Ovary (tissue), 3 donors: Measurements from ENCODE around the gene LPCAT3.

Experiments
- POLR2A ChIP-seq: fragments of 450-650 bp; IDR thresholded peaks from one replicate; pipeline ENCODE4 v1.6.1; 2017; ENCODE audit warnings: antibody characterized with exemption, mild to moderate bottlenecking, moderate library complexity
- TF ChIP-seq, protein P1 (sequence below), 3 donors: fragments of 450-650 bp in 2 of 3; fragments of 200-600 bp in 1 of 3; IDR thresholded peaks; one replicate each; pipeline versions ENCODE4 v1.5.1 to v1.8.0; 2016 to 2022; ENCODE audit warnings: antibody characterized with exemption in 3 of 3, mild to moderate bottlenecking in 1 of 3
- donor health status: DM: no; HTN: no; CAD: no.

DNA sequence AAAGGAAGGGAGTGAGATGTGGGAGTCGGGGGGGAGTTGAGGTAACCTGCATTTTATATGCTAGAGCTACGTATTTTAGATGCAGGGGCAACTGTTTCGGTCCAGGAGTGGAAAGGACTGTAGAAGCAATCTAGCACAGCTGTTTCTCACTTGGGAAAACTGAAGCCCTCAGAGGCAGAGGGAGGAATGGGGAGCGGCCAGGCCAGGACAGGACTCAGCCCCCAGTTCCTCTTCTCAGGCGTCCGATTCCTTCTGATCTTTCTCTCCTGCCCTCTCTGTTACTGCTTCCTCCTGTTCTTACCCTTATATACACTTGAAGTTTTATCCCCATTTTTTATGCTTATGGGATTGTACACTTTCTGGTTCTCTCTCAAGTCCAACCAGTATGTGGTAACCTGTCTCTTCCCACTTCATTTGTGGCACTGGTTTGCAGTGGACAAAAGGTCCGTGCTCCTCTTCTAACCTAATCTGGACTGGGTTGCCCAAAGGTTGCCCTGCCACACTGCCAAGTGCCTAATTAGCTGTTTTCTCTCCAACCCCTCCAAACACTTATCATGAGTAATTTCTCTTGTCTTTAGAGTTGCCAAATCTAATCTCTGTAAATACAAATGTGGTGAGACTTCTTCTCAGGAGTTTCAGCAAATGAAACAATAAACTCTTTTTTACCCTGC is 16.2 kb downstream of the LPCAT3 start:
- no peak for TF ChIP-seq POLR2A
- TF ChIP-seq, protein P1, sequence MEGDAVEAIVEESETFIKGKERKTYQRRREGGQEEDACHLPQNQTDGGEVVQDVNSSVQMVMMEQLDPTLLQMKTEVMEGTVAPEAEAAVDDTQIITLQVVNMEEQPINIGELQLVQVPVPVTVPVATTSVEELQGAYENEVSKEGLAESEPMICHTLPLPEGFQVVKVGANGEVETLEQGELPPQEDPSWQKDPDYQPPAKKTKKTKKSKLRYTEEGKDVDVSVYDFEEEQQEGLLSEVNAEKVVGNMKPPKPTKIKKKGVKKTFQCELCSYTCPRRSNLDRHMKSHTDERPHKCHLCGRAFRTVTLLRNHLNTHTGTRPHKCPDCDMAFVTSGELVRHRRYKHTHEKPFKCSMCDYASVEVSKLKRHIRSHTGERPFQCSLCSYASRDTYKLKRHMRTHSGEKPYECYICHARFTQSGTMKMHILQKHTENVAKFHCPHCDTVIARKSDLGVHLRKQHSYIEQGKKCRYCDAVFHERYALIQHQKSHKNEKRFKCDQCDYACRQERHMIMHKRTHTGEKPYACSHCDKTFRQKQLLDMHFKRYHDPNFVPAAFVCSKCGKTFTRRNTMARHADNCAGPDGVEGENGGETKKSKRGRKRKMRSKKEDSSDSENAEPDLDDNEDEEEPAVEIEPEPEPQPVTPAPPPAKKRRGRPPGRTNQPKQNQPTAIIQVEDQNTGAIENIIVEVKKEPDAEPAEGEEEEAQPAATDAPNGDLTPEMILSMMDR (IDR thresholded peaks at IDR 0.05), result no peak
